Upper lobe of right lung (tissue), 1 donor: ENCODE data around the gene POPDC2. TPM values are rescaled to one million over a fixed set of nuclear protein-coding genes. Genes with fewer than 3 reads are reported as not detected.

Experiments used
- ATAC-seq: fragments of 200-7000 bp; cut with Tn5 transposase; one replicate; pipeline ENCODE4 v1.9.1; 2020; ENCODE audit warnings: mild to moderate bottlenecking, moderate library complexity
- DNase-seq: peaks from one replicate; pipeline ENCODE4 v3.0.0-alpha.2; 2020
- H3K27ac ChIP-seq: fragments of 200-600 bp; one replicate; pipeline ENCODE4 v1.8.0; 2022
- H3K27me3 ChIP-seq: fragments of 200-600 bp; one replicate; pipeline ENCODE4 v1.8.0; 2022; ENCODE audit warnings: mild to moderate bottlenecking
- H3K36me3 ChIP-seq: fragments of 200-600 bp; one replicate; pipeline ENCODE4 v1.8.0; 2022
- H3K4me1 ChIP-seq: fragments of 200-600 bp; one replicate; pipeline ENCODE4 v1.8.0; 2022
- H3K4me3 ChIP-seq: fragments of 200-600 bp; one replicate; pipeline ENCODE4 v1.8.0; 2022; ENCODE audit warnings: mild to moderate bottlenecking
- H3K9me3 ChIP-seq: fragments of 200-600 bp; one replicate; pipeline ENCODE4 v1.8.0; 2022
- CTCF ChIP-seq: fragments of 200-600 bp; IDR thresholded peaks from one replicate; pipeline ENCODE4 v1.8.0; 2022; ENCODE audit warnings: antibody characterized with exemption
- intact Hi-C: fragments of 100-400 bp; cut with DNase I; formaldehyde crosslinking; loops from one replicate; pipeline ENCODE4 v1.11.0; 2022
- total RNA-seq: library from RNA; stranded (reverse); fragmentation: NEBNext Ultra II Directional; extraction: Animal tissue kit (Norgen Biotek cat#: 25700); gene quantifications from one replicate; pipeline ENCODE4 v1.2.1, GENCODE V29; 2021
- donor health status: DM: no; HTN: yes; CAD: no; lungs with severe emphysema.

POPDC2 gene
- total RNA-seq, 1 donor from 2014 or later = 2.7 TPM

- H3K4me1 ChIP-seq = no peaks in the 10 kb centered on the region
- no peaks in the 10 kb centered on the region for H3K36me3 ChIP-seq
- H3K27me3 ChIP-seq = no peaks in the 10 kb centered on the region
- intact Hi-C loops = no loop called here
- H3K9me3 ChIP-seq = no peaks in the 10 kb centered on the region
- no peak for TF ChIP-seq CTCF
- DNase-seq (no peak), ATAC-seq (no peak)
- no peak overlapping the region for H3K27ac ChIP-seq
- H3K4me3 ChIP-seq = no peak overlapping the region
These were observed 46.5 kb downstream of the POPDC2 start for GRCh38 chr3:119613872-119614271.

- no peak for TF ChIP-seq CTCF
These were observed 47.2 kb downstream of the POPDC2 start for GRCh38 chr3:119613201-119613600.

GRCh38 chr3:119611664-119612063, 48.7 kb downstream of the POPDC2 start:
- Histone ChIP-seq H3K4me3 (no peak overlapping the region), H3K9me3 (no peaks in the 10 kb centered on the region), H3K27ac (no peak overlapping the region), H3K27me3 (no peaks in the 10 kb centered on the region), H3K36me3 (no peaks in the 10 kb centered on the region), H3K4me1 (no peaks in the 10 kb centered on the region)
- TF ChIP-seq CTCF = no peak
- no peak for DNase-seq
- ATAC-seq = no peak
- intact Hi-C loops = no loop called here

More at GRCh38 chr3:119613201-119613600, 47.2 kb downstream of the POPDC2 start:
- H3K4me1 ChIP-seq = no peaks in the 10 kb centered on the region
- H3K4me3 ChIP-seq = no peak overlapping the region
- no peaks in the 10 kb centered on the region for H3K36me3 ChIP-seq
- DNase-seq (no peak), ATAC-seq (no peak)
- H3K27me3 ChIP-seq = no peaks in the 10 kb centered on the region
- intact Hi-C loops = no loop called here
- no peaks in the 10 kb centered on the region for H3K9me3 ChIP-seq
- H3K27ac ChIP-seq = no peak overlapping the region

- no peak for TF ChIP-seq CTCF
- H3K4me3 ChIP-seq = no peak overlapping the region
- H3K27me3 ChIP-seq = no peaks in the 10 kb centered on the region
- no peaks in the 10 kb centered on the region for H3K36me3 ChIP-seq
- intact Hi-C loops = no loop called here
- H3K9me3 ChIP-seq = no peaks in the 10 kb centered on the region
- no peaks in the 10 kb centered on the region for H3K4me1 ChIP-seq
- no peak overlapping the region for H3K27ac ChIP-seq
- DNase-seq (no peak), ATAC-seq (no peak)
These were observed 51.1 kb downstream of the POPDC2 start for GRCh38 chr3:119609301-119609700.

- DNase-seq = no peak
- TF ChIP-seq CTCF = no peak
- Histone ChIP-seq H3K4me1 (no peaks in the 10 kb centered on the region), H3K36me3 (no peaks in the 10 kb centered on the region), H3K27ac (no peak overlapping the region), H3K4me3 (no peak overlapping the region), H3K27me3 (no peaks in the 10 kb centered on the region), H3K9me3 (no peaks in the 10 kb centered on the region)
- no peak for ATAC-seq
- intact Hi-C loops = no loop called here
These were observed 51.9 kb downstream of the POPDC2 start for GRCh38 chr3:119608405-119609000.

GRCh38 chr3:119604878-119605277, 55.5 kb downstream of the POPDC2 start:
- H3K36me3 ChIP-seq = no peaks in the 10 kb centered on the region
- intact Hi-C loops = no loop called here
- H3K4me3 ChIP-seq = no peak overlapping the region
- H3K9me3 ChIP-seq = no peaks in the 10 kb centered on the region
- H3K4me1 ChIP-seq = no peaks in the 10 kb centered on the region
- DNase-seq = no peak
- H3K27me3 ChIP-seq = no peaks in the 10 kb centered on the region
- TF ChIP-seq CTCF = no peak
- ATAC-seq = no peak
- no peak overlapping the region for H3K27ac ChIP-seq
